Fibroblast of peridontal ligament (primary cell): ENCODE results near the gene AMDHD2.
"Not testable (repeated sequence)": the region's sequence is repeated elsewhere in the genome, so short reads cannot be mapped to it uniquely, and the experiment has no call there.

Source experiments
- DNase-seq: peaks from one replicate; pipeline ENCODE4 v3.0.0-alpha.2; 2010; ENCODE audit errors: extremely low read depth

The AMDHD2 gene

GRCh38 chr16:2580143-2580542, 60.0 kb downstream of the AMDHD2 start:
- peak; percentile 21 for DNase-seq

GRCh38 chr16:2580818-2581217, 60.6 kb downstream of the AMDHD2 start:
- DNase-seq = not testable (repeated sequence)
